GM13977 (cell line): ENCODE data around the gene DMRTB1.

Experiments
- DNase-seq: peaks from one replicate; pipeline ENCODE4 v3.0.0; 2012; ENCODE audit warnings: low spot score
- in situ Hi-C: fragments of 300-500 bp; cut with MboI; formaldehyde crosslinking; loops from one replicate; pipeline ENCODE4 v1.12.0; 2022; ENCODE audit warnings: low sequenced_read_pairs, low pct_unique_long_range_greater_than_20kb, mixed read lengths, inconsistent platforms; ENCODE audit not compliant: unreplicated experiment
- TF ChIP-seq, protein P1 (sequence below): IDR thresholded peaks from 2 replicates; pipeline ENCODE4 v1.5.1; 2012; ENCODE audit warnings: mild to moderate bottlenecking, control low read depth; ENCODE audit not compliant: insufficient read depth; ENCODE audit errors: extremely low read depth, missing control alignments

Gene DMRTB1

GRCh38 chr1:53442299-53442698 lies 16.9 kb upstream of the DMRTB1 start:
- DNase-seq = no peak
- in situ Hi-C loops = no loop called here
- TF ChIP-seq, protein P1, sequence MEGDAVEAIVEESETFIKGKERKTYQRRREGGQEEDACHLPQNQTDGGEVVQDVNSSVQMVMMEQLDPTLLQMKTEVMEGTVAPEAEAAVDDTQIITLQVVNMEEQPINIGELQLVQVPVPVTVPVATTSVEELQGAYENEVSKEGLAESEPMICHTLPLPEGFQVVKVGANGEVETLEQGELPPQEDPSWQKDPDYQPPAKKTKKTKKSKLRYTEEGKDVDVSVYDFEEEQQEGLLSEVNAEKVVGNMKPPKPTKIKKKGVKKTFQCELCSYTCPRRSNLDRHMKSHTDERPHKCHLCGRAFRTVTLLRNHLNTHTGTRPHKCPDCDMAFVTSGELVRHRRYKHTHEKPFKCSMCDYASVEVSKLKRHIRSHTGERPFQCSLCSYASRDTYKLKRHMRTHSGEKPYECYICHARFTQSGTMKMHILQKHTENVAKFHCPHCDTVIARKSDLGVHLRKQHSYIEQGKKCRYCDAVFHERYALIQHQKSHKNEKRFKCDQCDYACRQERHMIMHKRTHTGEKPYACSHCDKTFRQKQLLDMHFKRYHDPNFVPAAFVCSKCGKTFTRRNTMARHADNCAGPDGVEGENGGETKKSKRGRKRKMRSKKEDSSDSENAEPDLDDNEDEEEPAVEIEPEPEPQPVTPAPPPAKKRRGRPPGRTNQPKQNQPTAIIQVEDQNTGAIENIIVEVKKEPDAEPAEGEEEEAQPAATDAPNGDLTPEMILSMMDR = no peak

GRCh38 chr1:53446051-53446450 lies 13.1 kb upstream of the DMRTB1 start:
- in situ Hi-C loops = no loop called here
- DNase-seq = no peak
- TF ChIP-seq, protein P1 = no peak

DNA sequence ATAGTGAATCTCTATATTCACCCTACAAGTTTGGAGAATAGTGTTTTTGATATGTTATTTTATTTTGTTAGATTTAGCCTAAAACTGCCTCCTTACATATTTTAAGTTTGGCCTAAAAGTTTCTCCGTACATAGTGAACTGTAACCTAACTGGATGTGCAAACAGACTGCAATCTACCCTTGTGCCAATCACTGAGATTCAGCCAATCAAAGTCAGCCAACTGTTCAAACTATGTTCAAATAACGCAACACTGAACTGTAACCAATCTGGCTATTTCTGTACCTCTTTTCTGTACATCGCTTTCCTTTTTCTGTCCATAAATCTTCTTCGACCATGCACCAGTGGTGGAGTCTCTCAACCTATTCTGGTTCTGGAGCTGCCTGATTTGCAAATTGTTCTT lies 11.8 kb upstream of the DMRTB1 start:
- no peak for DNase-seq
- TF ChIP-seq, protein P1 = no peak
- in situ Hi-C loops = no loop called here

GRCh38 chr1:53448241-53448841 lies 10.9 kb upstream of the DMRTB1 start:
- DNase-seq = no peak
- in situ Hi-C loops = no loop called here
- TF ChIP-seq, protein P1 = no peak

DNA sequence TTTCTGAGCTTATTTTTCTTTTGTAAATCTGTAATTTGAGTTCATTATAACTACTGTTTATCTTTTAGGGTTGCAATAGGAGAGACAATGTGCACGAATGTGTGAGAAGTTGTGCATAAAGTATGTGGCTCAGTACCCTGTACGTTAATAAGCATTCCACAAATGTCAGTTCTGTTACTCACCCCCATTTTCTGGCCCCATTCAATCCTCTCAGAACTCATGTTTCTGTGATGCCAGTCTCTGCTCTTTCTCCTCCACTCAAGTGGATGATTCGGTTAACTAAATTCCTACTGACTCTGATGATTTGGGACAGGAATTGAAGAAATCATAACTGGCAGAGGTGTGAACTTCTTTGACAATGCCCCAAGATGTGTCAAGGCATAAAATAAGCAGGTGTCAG lies 10.2 kb upstream of the DMRTB1 start:
- in situ Hi-C loops = no loop called here
- TF ChIP-seq, protein P1 = no peak
- no peak for DNase-seq

- in situ Hi-C loops = no loop called here
- no peak for DNase-seq
- TF ChIP-seq, protein P1 = no peak
These were observed 9.5 kb upstream of the DMRTB1 start for GRCh38 chr1:53449693-53450092.
